ENCODE measurements around the gene NUBPL.
"Not testable (repeated sequence)": the region's sequence is repeated elsewhere in the genome, so short reads cannot be mapped to it uniquely, and the experiment has no call there.

NUBPL gene

DNA sequence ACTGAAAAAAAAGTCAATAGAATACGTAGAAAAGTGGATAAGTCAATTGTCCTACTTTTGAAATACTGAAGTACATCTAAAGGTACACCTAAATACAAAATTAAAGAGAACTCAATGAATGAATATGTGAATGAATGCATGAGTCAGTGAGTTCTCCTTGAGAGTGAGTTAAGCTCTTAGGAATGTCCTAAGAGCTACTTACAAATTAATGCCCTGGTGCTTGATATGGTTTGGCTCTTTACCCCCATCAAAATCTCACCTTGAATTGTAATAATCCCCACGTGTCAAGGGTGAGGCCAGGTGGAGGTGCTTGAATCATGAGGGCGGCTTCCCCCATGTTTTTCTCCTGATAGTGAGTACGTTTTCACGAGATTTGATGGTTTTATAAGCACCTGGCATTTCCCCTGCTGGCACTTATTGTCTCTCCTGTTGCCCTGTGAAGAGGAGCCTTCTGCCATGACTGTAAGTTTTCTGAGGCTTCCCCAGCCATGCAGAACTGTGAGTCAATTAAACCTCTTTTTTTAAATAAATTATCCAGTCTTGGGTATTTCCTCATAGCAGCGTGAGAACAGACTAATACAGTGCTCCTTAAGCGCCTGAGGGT is 323.7 kb downstream of the NUBPL start:
- DNase-seq = no peak

GRCh38 chr14:31886156-31886835 is 325.1 kb downstream of the NUBPL start:
- DNase-seq = no peak

- no peak for DNase-seq
These were observed 326.9 kb downstream of the NUBPL start for GRCh38 chr14:31887929-31888580.

- DNase-seq = no peak
These were observed 328.1 kb downstream of the NUBPL start for GRCh38 chr14:31889297-31889696.

GRCh38 chr14:31890202-31890601 is 329.0 kb downstream of the NUBPL start:
- DNase-seq = not testable (repeated sequence)

DNA sequence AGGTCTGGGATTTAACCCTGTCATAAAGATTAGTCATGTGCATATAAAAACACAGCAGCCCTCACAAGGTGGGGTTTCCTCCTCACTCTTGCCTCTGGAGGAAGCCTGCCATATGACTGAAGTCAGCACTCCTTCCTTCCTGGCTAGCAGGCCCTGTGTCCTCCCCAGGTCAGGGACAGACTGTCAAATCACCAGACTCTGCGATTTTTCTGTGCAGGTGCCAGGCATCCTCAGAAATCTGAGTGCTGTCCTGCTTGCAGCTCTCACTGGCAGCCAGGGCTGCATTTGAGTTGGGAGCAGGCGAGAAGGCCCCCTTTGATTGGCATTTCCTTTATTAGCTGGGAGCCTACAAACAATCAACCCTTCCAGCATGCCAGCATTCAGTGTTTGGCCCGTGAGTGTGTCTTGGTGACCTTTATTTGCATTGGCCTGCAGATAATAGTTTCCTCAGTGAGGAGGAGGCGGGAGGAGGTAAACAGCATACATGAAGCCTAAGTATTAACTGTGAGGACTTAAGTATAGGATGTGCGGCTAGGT is 332.1 kb downstream of the NUBPL start:
- no peak for DNase-seq

DNA sequence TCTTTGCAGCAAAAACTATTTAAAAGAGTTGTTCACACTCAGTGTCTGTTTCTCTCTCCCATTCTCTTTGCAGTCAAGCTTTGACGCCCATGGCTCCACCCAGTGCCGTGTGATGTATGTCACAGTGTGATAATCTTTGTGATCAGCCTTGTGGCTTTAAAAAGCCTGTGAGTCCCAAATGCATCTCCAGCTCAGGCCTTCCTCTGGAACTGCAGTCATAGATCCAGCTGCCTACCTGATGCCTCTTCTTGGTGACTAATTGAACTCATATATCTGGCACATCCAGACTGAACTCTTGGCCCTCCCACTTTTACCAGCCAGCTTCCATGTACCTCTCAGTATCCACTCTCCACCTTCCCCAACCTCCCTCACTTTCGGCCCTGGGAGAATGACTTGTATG is 333.1 kb downstream of the NUBPL start:
- DNase-seq = peak; percentile 87

- no peak for DNase-seq
These were observed 334.0 kb downstream of the NUBPL start for GRCh38 chr14:31895206-31895605.

- DNase-seq = no peak
These were observed 334.4 kb downstream of the NUBPL start for GRCh38 chr14:31895646-31896045.

DNA sequence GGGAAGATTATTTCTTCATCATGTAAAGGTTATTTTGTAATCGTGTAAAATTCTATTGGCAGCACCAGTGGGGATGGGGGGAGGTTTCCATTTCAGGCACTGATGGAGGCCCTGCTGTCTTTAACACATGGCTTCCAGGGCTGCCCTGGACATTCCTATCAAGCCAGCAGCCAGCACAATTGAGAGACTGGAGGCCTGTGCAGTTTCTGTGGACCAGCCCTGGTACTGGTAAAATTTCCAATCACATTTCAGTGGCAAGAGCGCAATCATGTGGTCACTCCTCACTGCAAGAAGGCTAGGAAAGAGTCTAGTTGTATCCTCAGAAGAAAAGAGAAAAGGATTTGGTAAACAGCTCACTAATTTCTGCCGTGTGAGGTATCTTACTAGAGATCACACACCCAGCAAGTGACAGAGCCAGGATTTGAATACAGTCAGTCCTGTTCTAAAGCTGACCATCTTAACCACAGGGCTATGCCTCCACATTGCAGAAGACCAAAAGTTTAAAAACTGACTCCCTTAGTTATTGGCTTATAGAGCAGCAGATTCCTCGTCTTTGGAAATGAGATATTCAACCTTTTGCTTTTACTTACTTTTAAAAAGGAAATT is 336.5 kb downstream of the NUBPL start:
- no peak for DNase-seq

GRCh38 chr14:31898838-31899528 is 337.8 kb downstream of the NUBPL start:
- DNase-seq = no peak

DNA sequence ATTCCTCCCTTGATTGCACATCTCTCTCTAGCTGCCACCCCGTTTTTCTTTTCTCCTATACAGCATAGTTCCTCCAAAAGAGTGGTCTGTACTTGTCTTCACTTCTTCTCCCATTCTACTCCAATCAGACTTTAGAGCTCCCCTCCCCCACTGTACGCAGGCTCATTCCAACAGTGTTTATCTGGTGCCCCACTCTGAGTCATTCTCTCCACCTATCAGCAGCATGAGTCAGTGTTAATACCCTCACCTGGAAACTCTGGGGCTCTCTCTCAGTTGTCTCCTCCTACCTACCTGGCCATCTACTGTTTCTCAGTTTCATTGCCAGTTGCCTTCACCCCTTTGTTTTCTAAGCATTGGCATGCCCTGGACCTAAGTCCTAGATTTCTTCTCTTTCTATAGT is 340.8 kb downstream of the NUBPL start:
- no peak for DNase-seq

DNA sequence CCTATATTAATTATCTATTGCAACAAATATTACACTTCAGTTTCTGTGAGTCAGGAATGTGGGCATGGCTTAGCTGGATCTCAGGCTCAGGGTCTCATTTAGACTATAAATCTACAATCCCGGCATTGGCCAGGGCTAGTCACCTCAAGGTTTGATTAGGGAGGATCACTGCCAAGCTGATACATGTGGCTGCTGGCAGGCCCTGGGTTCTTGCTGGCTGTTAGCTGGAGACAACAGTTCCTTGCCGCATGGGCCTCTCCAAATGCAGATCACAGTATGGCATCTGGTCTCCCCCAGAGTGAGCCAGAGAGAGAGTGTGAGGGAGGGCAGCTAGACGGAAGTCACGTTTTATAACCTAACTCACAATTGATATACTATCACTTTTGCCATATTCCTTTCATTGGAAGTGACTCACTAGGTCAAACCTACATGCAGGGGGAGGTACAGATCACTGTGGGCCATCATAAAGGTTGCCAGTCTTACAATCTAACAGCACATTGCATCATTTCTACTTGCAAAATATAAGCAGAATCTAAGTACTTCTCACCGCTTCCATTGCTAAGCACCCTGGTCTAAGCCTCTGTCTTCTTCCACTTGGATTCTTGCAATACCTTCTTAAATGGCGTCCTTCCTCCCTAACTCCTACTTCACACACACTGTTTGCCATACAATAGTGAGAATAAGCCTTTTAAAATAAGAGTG is 341.9 kb downstream of the NUBPL start:
- DNase-seq = no peak

- no peak for DNase-seq
These were observed 348.8 kb downstream of the NUBPL start for GRCh38 chr14:31909977-31910376.

Measured in hematopoietic multipotent progenitor cell treated with erythropoietin and hydrocortisone succinate and interleukin-3 and kit ligand, for 8 days (in vitro differentiated cells).